Measurements from ENCODE around the gene GNAO1.

Gene GNAO1

GRCh38 chr16:56163938-56164337 lies 27.4 kb upstream of the GNAO1 start:
- CTCF ChIA-PET = interaction anchor here (0.9 kb wide), 1 partner anchor 12 kb away, joined by 3 read pairs; no protein-coding TSS in a partner anchor
- TF ChIP-seq, protein P1, sequence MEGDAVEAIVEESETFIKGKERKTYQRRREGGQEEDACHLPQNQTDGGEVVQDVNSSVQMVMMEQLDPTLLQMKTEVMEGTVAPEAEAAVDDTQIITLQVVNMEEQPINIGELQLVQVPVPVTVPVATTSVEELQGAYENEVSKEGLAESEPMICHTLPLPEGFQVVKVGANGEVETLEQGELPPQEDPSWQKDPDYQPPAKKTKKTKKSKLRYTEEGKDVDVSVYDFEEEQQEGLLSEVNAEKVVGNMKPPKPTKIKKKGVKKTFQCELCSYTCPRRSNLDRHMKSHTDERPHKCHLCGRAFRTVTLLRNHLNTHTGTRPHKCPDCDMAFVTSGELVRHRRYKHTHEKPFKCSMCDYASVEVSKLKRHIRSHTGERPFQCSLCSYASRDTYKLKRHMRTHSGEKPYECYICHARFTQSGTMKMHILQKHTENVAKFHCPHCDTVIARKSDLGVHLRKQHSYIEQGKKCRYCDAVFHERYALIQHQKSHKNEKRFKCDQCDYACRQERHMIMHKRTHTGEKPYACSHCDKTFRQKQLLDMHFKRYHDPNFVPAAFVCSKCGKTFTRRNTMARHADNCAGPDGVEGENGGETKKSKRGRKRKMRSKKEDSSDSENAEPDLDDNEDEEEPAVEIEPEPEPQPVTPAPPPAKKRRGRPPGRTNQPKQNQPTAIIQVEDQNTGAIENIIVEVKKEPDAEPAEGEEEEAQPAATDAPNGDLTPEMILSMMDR (IDR thresholded peaks at IDR 0.05; ENCODE audit: control extremely low read depth, extremely low read depth, low read depth, missing control alignments) = no peak
- no peak for DNase-seq (ENCODE audit: extremely low spot score)
- POLR2A ChIA-PET = no interaction called here

GRCh38 chr16:56164636-56165035 lies 26.7 kb upstream of the GNAO1 start:
- no peak for DNase-seq (ENCODE audit: extremely low spot score)
- ChIA-PET POLR2A (no interaction called here), CTCF (no interaction called here)
- TF ChIP-seq, protein P1 (IDR thresholded peaks at IDR 0.05; ENCODE audit: control extremely low read depth, extremely low read depth, low read depth, missing control alignments) = no peak

DNA sequence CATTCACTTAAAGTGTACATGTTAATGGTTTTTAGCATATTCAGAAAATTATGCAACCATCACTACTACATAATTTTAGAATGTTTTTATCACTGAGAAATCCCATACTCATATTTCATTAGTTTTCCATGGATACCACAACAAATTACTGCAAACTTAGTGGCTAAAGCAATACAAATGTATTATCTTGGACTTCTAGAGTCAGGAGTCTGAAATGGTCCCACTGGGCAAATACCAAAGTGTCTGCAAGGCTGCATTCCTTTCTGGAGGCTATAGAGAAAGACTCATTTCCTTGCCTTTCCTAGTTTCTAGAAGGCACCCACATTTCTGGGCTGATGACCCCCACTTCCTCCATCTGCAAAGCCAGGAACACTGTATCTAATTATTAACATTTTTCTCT lies 16.9 kb upstream of the GNAO1 start:
- no peak for DNase-seq (ENCODE audit: extremely low spot score)
- CTCF ChIA-PET = no interaction called here
- POLR2A ChIA-PET = no interaction called here
- TF ChIP-seq, protein P1 (IDR thresholded peaks at IDR 0.05; ENCODE audit: control extremely low read depth, extremely low read depth, low read depth, missing control alignments) = no peak

GRCh38 chr16:56181401-56181800 lies 9.9 kb upstream of the GNAO1 start:
- no peak for DNase-seq (ENCODE audit: extremely low spot score)
- ChIA-PET CTCF (no interaction called here), POLR2A (no interaction called here)
- TF ChIP-seq, protein P1 (IDR thresholded peaks at IDR 0.05; ENCODE audit: control extremely low read depth, extremely low read depth, low read depth, missing control alignments) = no peak

- DNase-seq (ENCODE audit: extremely low spot score) = no peak
- POLR2A ChIA-PET = no interaction called here
- CTCF ChIA-PET = no interaction called here
- TF ChIP-seq, protein P1 (IDR thresholded peaks at IDR 0.05; ENCODE audit: control extremely low read depth, extremely low read depth, low read depth, missing control alignments) = no peak
Observed at GRCh38 chr16:56183266-56183665, 8.0 kb upstream of the GNAO1 start.

- DNase-seq (ENCODE audit: extremely low spot score) = no peak
- TF ChIP-seq, protein P1 (IDR thresholded peaks at IDR 0.05; ENCODE audit: control extremely low read depth, extremely low read depth, low read depth, missing control alignments) = no peak
- ChIA-PET CTCF (interaction anchor here (1.6 kb wide), 1 partner anchor 14 kb away, joined by 3 read pairs; no protein-coding TSS in a partner anchor), POLR2A (no interaction called here)
Observed at GRCh38 chr16:56190048-56190676, 1.1 kb upstream of the GNAO1 start.
